T-helper 2 cell treated with Interferon-gamma antibody and Interleukin-4, amounts not matched to agents 100 ng/mL and 5 ng/mL, for 36 hours (primary cell): ENCODE results near the gene HRG. TPM values are rescaled to one million over a fixed set of nuclear protein-coding genes. Genes with fewer than 3 reads are reported as not detected.
"Not testable (repeated sequence)": the region's sequence is repeated elsewhere in the genome, so short reads cannot be mapped to it uniquely, and the experiment has no call there.

ENCODE experiments used
- intact Hi-C: fragments of 100-400 bp; cut with micrococcal nuclease; formaldehyde crosslinking; loops from one replicate; pipeline ENCODE4 v1.15.1; 2023
- total RNA-seq: library from RNA; stranded (reverse); gene quantifications from 2 replicates; pipeline ENCODE4 v1.2.3, GENCODE V29; 2022

The HRG gene
- not detected in 2 replicates for total RNA-seq

- intact Hi-C loops, result no loop called here
Observed at GRCh38 chr3:186665625-186666188, at the start of gene HRG. HRG (plus strand) TSS chr3:186666014; CDS start chr3:186666032, 18 bp downstream.

GRCh38 chr3:186616299-186616617 lies 49.6 kb upstream of the HRG start:
- intact Hi-C loops, result loop anchor here (5.0 to 10.0 kb wide), 4 partner anchors 49 to 549 kb away; partner anchors contain the start of genes RFC4 and TBCCD1

GRCh38 chr3:186617036-186617946 lies 48.5 kb upstream of the HRG start:
- intact Hi-C loops, result loop anchor here (1.0 to 10.0 kb wide), 6 partner anchors 50 to 640 kb away; partner anchors contain the start of genes RFC4 and TBCCD1

GRCh38 chr3:186618318-186618938 lies 47.4 kb upstream of the HRG start:
- intact Hi-C loops, result loop anchor here (5.0 to 10.0 kb wide), 4 partner anchors 51 to 546 kb away; partner anchors contain the start of genes RFC4 and TBCCD1

GRCh38 chr3:186619787-186620212 lies 46.0 kb upstream of the HRG start:
- intact Hi-C loops, result loop anchor here (5.0 to 10.0 kb wide), 4 partner anchors 52 to 545 kb away; partner anchors contain the start of genes RFC4 and TBCCD1

- intact Hi-C loops, result no loop called here
Observed at GRCh38 chr3:186620213-186621092, 45.4 kb upstream of the HRG start.

GRCh38 chr3:186621894-186622650 lies 43.7 kb upstream of the HRG start:
- intact Hi-C loops, result no loop called here

GRCh38 chr3:186622651-186623310 lies 43.0 kb upstream of the HRG start:
- intact Hi-C loops, result no loop called here

- intact Hi-C loops, result no loop called here
Observed at GRCh38 chr3:186624598-186624997, 41.2 kb upstream of the HRG start.

- intact Hi-C loops, result no loop called here
Observed at GRCh38 chr3:186625600-186626042, 40.2 kb upstream of the HRG start.

GRCh38 chr3:186626254-186626847 lies 39.5 kb upstream of the HRG start:
- intact Hi-C loops, result no loop called here

- intact Hi-C loops, result no loop called here
Observed at GRCh38 chr3:186627852-186628414, 37.9 kb upstream of the HRG start.

GRCh38 chr3:186628756-186629155 lies 37.1 kb upstream of the HRG start:
- intact Hi-C loops, result no loop called here

GRCh38 chr3:186630950-186631641 lies 34.7 kb upstream of the HRG start:
- intact Hi-C loops, result no loop called here

GRCh38 chr3:186633481-186633880 lies 32.3 kb upstream of the HRG start:
- intact Hi-C loops, result no loop called here

- intact Hi-C loops, result not testable (repeated sequence)
Observed at GRCh38 chr3:186634207-186634606, 31.6 kb upstream of the HRG start.

- intact Hi-C loops, result no loop called here
Observed at GRCh38 chr3:186635532-186635931, 30.3 kb upstream of the HRG start.

- intact Hi-C loops, result no loop called here
Observed at GRCh38 chr3:186636536-186636935, 29.3 kb upstream of the HRG start.
